HCT116 (cell line): Measurements from ENCODE around the gene RPL10A.

ENCODE experiments used
- CBX3 ChIP-seq: IDR thresholded peaks from 2 replicates; pipeline ENCODE4 v1.6.1; 2012; ENCODE audit warnings: low read depth
- CEBPB ChIP-seq: IDR thresholded peaks from 2 replicates; pipeline ENCODE4 v1.6.1; 2012; ENCODE audit warnings: low read depth
- ELF1 ChIP-seq: IDR thresholded peaks from 2 replicates; pipeline ENCODE4 v1.6.1; 2012; ENCODE audit warnings: low read depth, borderline replicate concordance
- EZH2 ChIP-seq: fragments of 200-600 bp; sonication (generic); IDR thresholded peaks from 2 replicates; pipeline ENCODE4 v1.6.1; 2017; ENCODE audit warnings: antibody characterized with exemption, mixed run types
- EZH2phosphoT487 ChIP-seq: fragments of 200-600 bp; IDR thresholded peaks from 2 replicates; pipeline ENCODE4 v1.6.1; 2018; ENCODE audit warnings: antibody characterized with exemption, borderline replicate concordance
- POLR2A ChIP-seq: IDR thresholded peaks from 2 replicates; pipeline ENCODE4 v1.7.0; 2011; ENCODE audit warnings: borderline replicate concordance; ENCODE audit not compliant: insufficient read depth, insufficient read length; ENCODE audit errors: extremely low read depth
- POLR2AphosphoS5 ChIP-seq: IDR thresholded peaks from 2 replicates; pipeline ENCODE4 v1.6.1; 2011; ENCODE audit warnings: mild to moderate bottlenecking, low read depth, low read length, moderate library complexity
- RAD21 ChIP-seq: IDR thresholded peaks from 2 replicates; pipeline ENCODE4 v1.6.1; 2012; ENCODE audit warnings: low read depth, mild to moderate bottlenecking
- SRF ChIP-seq: IDR thresholded peaks from 2 replicates; pipeline ENCODE4 v1.6.1; 2012; ENCODE audit warnings: low read depth
- TF ChIP-seq, protein P1 (sequence below), 3 experiments: fragments of 200-600 bp in 1 of 3; sonication (generic) in 1 of 3; IDR thresholded peaks in 2 of 3; conservative IDR thresholded peaks in 1 of 3; 2 replicates each; pipeline ENCODE4 v1.5.1; 2012 to 2017; ENCODE audit warnings: low read depth in 2 of 3, low read length in 2 of 3, antibody characterized with exemption in 1 of 3, borderline replicate concordance in 1 of 3, control low read depth in 1 of 3, mild to moderate bottlenecking in 1 of 3, mixed read lengths in 1 of 3, mixed run types in 1 of 3, moderate library complexity in 1 of 3; ENCODE audit not compliant: insufficient read depth in 1 of 3
- TF ChIP-seq, protein P2 (sequence below): IDR thresholded peaks from 2 replicates; pipeline ENCODE4 v1.6.1; 2012
- TF ChIP-seq, protein P3 (sequence below): IDR thresholded peaks from 2 replicates; pipeline ENCODE4 v1.6.1; 2012

DNA sequence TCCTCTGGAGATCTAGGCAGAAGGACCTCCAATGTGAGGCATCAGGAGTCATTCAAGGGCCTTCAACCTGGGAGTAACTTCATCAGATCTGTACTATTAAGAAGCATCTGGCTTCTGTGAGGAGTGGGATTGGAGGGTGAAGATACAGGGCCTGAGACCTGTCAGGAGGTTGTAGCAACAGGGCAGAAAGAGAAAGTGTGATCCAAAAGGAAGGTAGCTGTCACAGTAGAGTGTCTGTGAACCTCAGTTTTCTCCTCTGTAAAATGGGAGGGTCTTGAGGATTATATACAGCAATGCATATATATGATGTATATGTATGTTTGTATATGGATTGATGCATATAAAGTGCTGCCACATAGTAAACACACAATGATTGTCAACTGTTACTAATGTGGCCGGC lies 2.6 kb upstream of the RPL10A start:
- TF ChIP-seq, protein P1, sequence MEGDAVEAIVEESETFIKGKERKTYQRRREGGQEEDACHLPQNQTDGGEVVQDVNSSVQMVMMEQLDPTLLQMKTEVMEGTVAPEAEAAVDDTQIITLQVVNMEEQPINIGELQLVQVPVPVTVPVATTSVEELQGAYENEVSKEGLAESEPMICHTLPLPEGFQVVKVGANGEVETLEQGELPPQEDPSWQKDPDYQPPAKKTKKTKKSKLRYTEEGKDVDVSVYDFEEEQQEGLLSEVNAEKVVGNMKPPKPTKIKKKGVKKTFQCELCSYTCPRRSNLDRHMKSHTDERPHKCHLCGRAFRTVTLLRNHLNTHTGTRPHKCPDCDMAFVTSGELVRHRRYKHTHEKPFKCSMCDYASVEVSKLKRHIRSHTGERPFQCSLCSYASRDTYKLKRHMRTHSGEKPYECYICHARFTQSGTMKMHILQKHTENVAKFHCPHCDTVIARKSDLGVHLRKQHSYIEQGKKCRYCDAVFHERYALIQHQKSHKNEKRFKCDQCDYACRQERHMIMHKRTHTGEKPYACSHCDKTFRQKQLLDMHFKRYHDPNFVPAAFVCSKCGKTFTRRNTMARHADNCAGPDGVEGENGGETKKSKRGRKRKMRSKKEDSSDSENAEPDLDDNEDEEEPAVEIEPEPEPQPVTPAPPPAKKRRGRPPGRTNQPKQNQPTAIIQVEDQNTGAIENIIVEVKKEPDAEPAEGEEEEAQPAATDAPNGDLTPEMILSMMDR (IDR thresholded peaks at IDR 0.05 in 2 of 3, conservative IDR thresholded peaks at IDR 0.05 in 1 of 3; ENCODE audit: borderline replicate concordance in 1 of 3, insufficient read depth in 1 of 3, low read depth in 2 of 3, low read length in 2 of 3), result no peak
- TF ChIP-seq SRF (no peak), POLR2AphosphoS5 (no peak), CBX3 (no peak), POLR2A (no peak), EZH2phosphoT487 (no peak), RAD21 (no peak), ELF1 (no peak), CEBPB (no peak), EZH2 (no peak)
- TF ChIP-seq, protein P2, sequence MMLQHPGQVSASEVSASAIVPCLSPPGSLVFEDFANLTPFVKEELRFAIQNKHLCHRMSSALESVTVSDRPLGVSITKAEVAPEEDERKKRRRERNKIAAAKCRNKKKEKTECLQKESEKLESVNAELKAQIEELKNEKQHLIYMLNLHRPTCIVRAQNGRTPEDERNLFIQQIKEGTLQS, result no peak
- TF ChIP-seq, protein P3, sequence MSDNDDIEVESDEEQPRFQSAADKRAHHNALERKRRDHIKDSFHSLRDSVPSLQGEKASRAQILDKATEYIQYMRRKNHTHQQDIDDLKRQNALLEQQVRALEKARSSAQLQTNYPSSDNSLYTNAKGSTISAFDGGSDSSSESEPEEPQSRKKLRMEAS, result no peak
